ENCODE results near the gene GRM7.

The GRM7 gene

GRCh38 chr3:6860954-6861624 is at the start of gene GRM7:
Gene GRM7 (plus strand): TSS chr3:6861115.
- H3K9me3 Mint-ChIP-seq, result peaks cover 0 to 7% of the 10 kb centered on the region in 2 donors
- no peak within 1 kb of the TSS for H3K4me3 Mint-ChIP-seq
- DNase-seq, result no peak
- peaks cover 59% of the 10 kb centered on the region for H3K27me3 Mint-ChIP-seq
- no peak for ATAC-seq
- no peaks in the 10 kb centered on the region for H3K4me1 Mint-ChIP-seq
- no peak within 1 kb of the TSS for H3K27ac Mint-ChIP-seq

DNA sequence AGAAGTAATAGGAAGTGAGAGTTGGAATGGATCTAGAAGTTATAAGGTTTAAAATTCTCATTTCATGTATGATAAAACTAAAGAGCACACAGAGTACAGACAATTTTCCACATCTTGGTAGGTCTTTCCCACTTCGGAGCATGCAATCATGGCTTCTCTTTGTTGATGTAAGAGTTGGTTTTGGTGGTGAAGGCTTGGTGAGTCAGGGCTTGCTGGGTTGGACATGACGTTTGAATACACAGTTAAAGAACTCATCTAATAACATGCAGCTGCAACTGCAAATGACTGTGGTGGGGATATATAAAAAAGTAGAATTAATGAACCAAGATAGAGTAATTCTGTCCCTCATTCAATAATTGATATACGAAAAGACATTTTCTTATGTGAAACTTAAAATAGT is 39.5 kb upstream of the GRM7 start:
- Mint-ChIP-seq H3K4me1 (no peaks in the 10 kb centered on the region), H3K27me3 (no peaks in the 10 kb centered on the region), H3K4me3 (no peak overlapping the region), H3K9me3 (no peaks in the 10 kb centered on the region), H3K27ac (no peak overlapping the region)
- no peak for ATAC-seq
- DNase-seq, result no peak

DNA sequence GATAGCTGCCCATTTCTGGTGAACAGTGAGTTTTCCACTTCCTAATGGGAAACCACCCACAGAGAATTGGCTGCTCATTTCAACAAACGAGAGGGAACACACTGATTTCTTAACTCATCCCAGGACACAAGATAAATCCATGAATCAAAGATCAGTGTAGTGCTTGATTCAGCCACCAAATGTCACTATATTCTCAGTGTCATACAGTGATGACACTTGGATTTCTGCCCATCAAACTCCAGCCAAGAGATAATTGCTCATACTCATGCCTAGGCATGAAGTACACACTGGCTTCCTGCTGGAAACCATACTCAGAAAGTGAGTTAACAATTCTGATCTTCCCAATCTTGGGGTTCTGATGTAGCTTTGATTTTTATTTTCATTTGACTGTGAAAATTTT is 35.4 kb upstream of the GRM7 start:
- Mint-ChIP-seq H3K4me1 (no peaks in the 10 kb centered on the region), H3K27ac (no peak overlapping the region), H3K9me3 (no peaks in the 10 kb centered on the region), H3K27me3 (no peaks in the 10 kb centered on the region), H3K4me3 (no peak overlapping the region)
- DNase-seq (no peak), ATAC-seq (no peak)

DNA sequence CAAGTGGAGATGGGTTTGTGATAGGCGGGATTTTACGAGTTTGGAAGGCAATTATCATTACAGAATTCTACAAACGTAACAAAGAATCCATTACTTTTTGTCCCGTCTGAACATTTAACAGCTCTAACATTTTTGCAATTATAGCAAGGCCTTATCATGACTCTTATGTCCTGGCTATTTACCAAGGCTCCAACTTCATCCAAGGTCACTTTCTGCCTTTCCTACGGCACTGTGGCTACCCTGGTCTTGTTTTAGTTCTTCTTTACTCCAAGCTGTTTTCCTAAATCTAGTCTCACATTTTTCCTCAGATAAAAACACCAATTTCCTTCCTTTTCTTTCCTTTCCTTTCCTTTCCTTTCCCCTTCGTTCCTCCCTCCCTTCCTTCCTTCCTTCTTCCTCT is 33.5 kb upstream of the GRM7 start:
- peaks cover 0 to 8% of the 10 kb centered on the region in 2 donors for H3K9me3 Mint-ChIP-seq
- H3K4me1 Mint-ChIP-seq, result no peaks in the 10 kb centered on the region
- no peak overlapping the region for H3K27ac Mint-ChIP-seq
- no peak overlapping the region for H3K4me3 Mint-ChIP-seq
- no peaks in the 10 kb centered on the region for H3K27me3 Mint-ChIP-seq
- DNase-seq (no peak), ATAC-seq (no peak)

DNA sequence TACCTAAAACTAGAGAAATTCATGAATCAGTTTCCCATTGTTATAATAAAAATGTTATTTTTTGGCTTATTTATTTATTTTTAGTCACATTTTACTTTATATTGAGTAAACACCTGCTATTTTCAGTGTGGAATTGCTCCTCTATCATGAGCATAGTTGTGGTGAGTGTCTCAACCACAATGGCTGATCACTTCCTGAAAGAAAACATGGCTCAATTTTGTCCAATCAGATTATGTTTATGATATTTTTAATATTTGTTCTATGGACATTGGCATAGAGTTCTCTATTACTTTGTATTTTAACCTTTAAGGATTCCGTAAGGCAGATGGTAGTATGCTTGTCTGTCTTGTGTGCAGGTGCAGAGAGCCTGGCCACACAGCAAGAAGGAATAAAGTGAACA is 16.2 kb upstream of the GRM7 start:
- H3K9me3 Mint-ChIP-seq, result peaks cover 13 to 17% of the 10 kb centered on the region in 2 donors
- no peak overlapping the region for H3K4me3 Mint-ChIP-seq
- no peaks in the 10 kb centered on the region for H3K27me3 Mint-ChIP-seq
- ATAC-seq, result no peak
- H3K4me1 Mint-ChIP-seq, result no peaks in the 10 kb centered on the region
- H3K27ac Mint-ChIP-seq, result no peak overlapping the region
- DNase-seq, result no peak

DNA sequence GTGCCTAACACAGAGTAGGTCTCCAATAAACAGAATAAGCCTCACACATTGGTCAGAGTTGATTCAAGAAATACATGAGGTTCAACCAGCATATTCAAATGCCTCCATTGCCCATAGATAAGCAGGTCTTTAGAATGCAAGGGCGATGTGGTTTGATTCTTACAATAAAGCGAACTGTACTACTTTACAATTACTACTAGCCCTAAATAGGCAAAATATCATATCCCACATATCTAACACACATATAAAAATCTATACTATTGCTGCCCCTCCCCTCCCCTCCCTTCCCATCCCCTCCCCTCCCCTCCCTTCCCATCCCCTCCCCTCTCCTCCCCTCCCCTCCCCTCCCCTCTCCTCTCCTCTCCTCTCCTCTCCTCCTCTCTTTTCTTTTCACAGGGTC is 6.7 kb upstream of the GRM7 start:
- Mint-ChIP-seq H3K27ac (no peak overlapping the region), H3K9me3 (peaks cover 0 to 5% of the 10 kb centered on the region in 2 donors), H3K27me3 (peaks cover 5% of the 10 kb centered on the region), H3K4me3 (no peak overlapping the region), H3K4me1 (no peaks in the 10 kb centered on the region)
- DNase-seq (no peak), ATAC-seq (no peak)

GRCh38 chr3:6857510-6857909 is 3.4 kb upstream of the GRM7 start:
- peaks cover 35% of the 10 kb centered on the region for H3K27me3 Mint-ChIP-seq
- H3K4me1 Mint-ChIP-seq, result no peaks in the 10 kb centered on the region
- DNase-seq (no peak), ATAC-seq (no peak)
- H3K9me3 Mint-ChIP-seq, result peaks cover under 1 to 7% of the 10 kb centered on the region in 2 donors
- H3K27ac Mint-ChIP-seq, result no peak overlapping the region
- H3K4me3 Mint-ChIP-seq, result no peak overlapping the region

DNA sequence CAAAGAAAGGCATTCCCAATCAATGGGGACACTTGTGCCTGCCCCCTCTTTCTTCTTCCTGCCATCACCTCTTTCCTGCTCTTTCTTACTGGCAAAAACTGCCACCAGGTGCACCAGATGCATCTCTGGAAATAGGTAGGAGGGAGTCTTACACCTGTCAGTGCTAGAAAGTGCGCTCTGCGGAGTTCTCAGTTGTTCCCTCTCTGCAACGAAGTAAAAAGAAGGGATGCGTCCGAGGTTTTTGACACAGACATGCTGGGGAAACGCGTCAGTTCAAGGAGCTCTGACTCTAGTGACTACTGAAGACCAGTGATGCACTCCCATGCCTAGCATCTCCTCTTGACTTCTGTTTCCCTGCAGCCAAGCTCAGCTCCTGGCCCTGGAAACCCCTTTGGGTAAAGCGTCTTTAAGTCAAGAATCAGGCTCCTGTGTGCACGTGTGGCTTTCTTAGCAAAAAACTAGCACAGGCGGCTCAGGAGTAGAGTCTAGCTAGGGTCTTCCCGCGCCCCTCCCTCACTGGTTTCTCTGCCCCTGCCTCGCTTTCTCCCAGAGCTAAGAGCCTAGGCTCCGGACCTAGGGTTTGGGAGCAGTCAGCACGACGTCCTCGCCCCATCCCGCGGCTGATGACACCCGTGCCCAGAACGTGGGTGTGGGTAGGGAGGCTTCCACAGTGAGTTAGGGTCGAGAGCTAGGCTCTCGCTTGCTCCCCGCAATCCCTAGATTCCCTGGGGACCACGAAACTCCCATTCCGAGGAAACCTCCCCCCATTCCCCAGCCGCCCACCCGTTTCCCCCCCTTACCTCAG is 564 bp upstream of the GRM7 start:
- H3K27me3 Mint-ChIP-seq, result peaks cover 59% of the 10 kb centered on the region
- no peak overlapping the region for H3K4me3 Mint-ChIP-seq
- H3K4me1 Mint-ChIP-seq, result no peaks in the 10 kb centered on the region
- no peak overlapping the region for H3K27ac Mint-ChIP-seq
- DNase-seq, result no peak
- peaks cover 0 to 7% of the 10 kb centered on the region in 2 donors for H3K9me3 Mint-ChIP-seq
- no peak for ATAC-seq

- DNase-seq, result no peak
- Mint-ChIP-seq H3K27me3 (peaks cover 59% of the 10 kb centered on the region), H3K27ac (no peak overlapping the region), H3K4me1 (no peaks in the 10 kb centered on the region), H3K9me3 (peaks cover 0 to 7% of the 10 kb centered on the region in 2 donors), H3K4me3 (no peak overlapping the region)
- no peak for ATAC-seq
Observed at GRCh38 chr3:6861625-6862000, 698 bp downstream of the GRM7 start.

GRCh38 chr3:6862041-6862879 is 1.3 kb downstream of the GRM7 start:
- Mint-ChIP-seq H3K27me3 (peaks cover 59% of the 10 kb centered on the region), H3K27ac (no peak overlapping the region), H3K4me1 (no peaks in the 10 kb centered on the region), H3K4me3 (no peak overlapping the region), H3K9me3 (peaks cover 0 to 7% of the 10 kb centered on the region in 2 donors)
- ATAC-seq, result no peak
- DNase-seq, result no peak

DNA sequence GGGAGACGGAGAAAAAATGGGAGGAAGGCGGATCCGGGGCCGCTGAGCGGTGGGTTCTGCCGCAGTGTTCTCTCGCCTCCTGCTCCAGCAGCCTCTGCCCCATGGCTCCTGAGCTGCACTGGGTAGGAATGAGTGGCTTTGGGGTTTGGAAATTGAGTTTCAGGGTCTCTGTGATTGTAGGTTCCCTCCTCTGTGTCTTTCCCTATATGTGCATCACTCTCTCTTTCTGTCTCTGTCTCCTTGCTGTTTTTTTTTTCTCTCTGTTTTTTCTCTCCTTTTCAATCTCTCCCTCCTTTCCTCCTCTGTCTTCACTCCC is 1.9 kb downstream of the GRM7 start:
- Mint-ChIP-seq H3K4me3 (no peak overlapping the region), H3K9me3 (peaks cover 0 to 7% of the 10 kb centered on the region in 2 donors), H3K27me3 (peaks cover 59% of the 10 kb centered on the region), H3K27ac (no peak overlapping the region), H3K4me1 (no peaks in the 10 kb centered on the region)
- no peak for ATAC-seq
- no peak for DNase-seq

DNA sequence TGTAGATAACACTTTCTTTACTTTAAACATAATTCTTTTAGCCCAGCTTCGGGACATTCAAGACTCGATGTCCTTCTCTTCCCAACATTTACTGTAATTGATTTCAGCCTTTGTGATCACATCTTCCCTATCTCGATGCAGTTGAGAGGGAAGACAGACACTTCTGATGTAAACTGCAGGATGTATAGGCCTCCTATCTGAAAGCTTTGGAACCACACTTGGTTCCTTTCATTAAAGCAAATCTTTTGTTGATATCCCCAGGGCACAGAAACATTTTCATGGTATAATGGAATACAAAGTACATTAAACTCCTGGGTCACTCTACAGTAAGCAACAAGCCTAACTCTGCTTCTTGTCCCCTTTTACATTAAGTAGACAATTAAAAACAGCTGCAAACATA is 6.4 kb downstream of the GRM7 start:
- ATAC-seq (no peak), DNase-seq (no peak)
- Mint-ChIP-seq H3K27ac (no peak overlapping the region), H3K4me1 (no peaks in the 10 kb centered on the region), H3K27me3 (peaks cover 27% of the 10 kb centered on the region), H3K9me3 (peaks cover 10% of the 10 kb centered on the region in 2 donors), H3K4me3 (no peak overlapping the region)

DNA sequence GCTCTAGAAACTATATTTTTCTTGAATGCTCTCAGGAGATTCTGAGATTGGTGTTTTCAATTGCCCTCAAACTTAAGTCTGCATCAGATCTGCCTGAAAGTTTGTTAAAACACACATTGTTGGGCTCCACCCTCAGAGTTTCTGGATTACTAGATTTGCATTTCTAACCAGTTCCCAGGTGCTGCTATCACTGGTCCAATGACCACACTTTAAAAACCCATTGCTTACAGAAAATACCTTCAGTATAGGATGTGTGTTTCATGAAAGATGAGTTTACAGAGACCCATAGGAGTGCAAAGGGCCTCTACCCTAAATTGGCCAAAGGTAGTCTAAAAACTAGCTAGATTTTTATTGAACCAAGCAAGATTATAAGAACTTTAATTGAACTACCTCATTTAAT is 17.8 kb downstream of the GRM7 start:
- Mint-ChIP-seq H3K4me1 (no peaks in the 10 kb centered on the region), H3K9me3 (peaks cover 0 to 8% of the 10 kb centered on the region in 2 donors), H3K27ac (no peak overlapping the region), H3K4me3 (no peak overlapping the region), H3K27me3 (no peaks in the 10 kb centered on the region)
- ATAC-seq, result no peak
- DNase-seq, result no peak

- H3K4me3 Mint-ChIP-seq, result no peak overlapping the region
- H3K9me3 Mint-ChIP-seq, result no peaks in the 10 kb centered on the region
- H3K4me1 Mint-ChIP-seq, result no peaks in the 10 kb centered on the region
- no peaks in the 10 kb centered on the region for H3K27me3 Mint-ChIP-seq
- DNase-seq (no peak), ATAC-seq (no peak)
- no peak overlapping the region for H3K27ac Mint-ChIP-seq
Observed at GRCh38 chr3:6912240-6912639, 51.3 kb downstream of the GRM7 start.

DNA sequence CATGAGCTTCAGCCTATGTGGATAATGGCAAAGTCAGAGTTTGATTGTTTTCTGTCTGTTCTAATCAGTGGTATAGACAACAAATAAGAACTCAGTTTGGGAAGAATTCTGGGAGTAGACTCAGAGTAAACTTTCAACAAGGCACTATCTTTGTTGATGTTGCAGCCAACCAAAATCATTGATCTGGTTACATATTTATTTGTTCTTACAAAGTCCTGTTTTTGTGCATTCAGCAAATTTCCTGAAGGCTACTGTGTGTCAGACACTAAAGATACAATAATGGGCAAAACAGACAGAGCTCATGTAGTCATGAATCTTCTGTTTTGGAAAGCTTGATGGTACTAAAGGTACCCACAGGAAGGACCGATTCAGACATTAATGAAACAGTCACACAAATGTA is 55.0 kb downstream of the GRM7 start:
- H3K4me3 Mint-ChIP-seq, result no peak overlapping the region
- no peaks in the 10 kb centered on the region for H3K4me1 Mint-ChIP-seq
- DNase-seq (no peak), ATAC-seq (no peak)
- H3K27ac Mint-ChIP-seq, result no peak overlapping the region
- peaks cover 0 to 5% of the 10 kb centered on the region in 2 donors for H3K9me3 Mint-ChIP-seq
- no peaks in the 10 kb centered on the region for H3K27me3 Mint-ChIP-seq

GRCh38 chr3:6921066-6921465 is 60.2 kb downstream of the GRM7 start:
- no peak for ATAC-seq
- Mint-ChIP-seq H3K27ac (no peak overlapping the region), H3K27me3 (no peaks in the 10 kb centered on the region), H3K4me3 (no peak overlapping the region), H3K4me1 (no peaks in the 10 kb centered on the region), H3K9me3 (peaks cover 0 to 5% of the 10 kb centered on the region in 2 donors)
- no peak for DNase-seq

Measured in stimulated activated naive CD8-positive, alpha-beta T cell treated with anti-CD3 and anti-CD28 coated beads, Interleukin-15, amount 100 ng/mL, for 72 hours (primary cell).